Lower leg skin (tissue), 4 donors: Measurements from ENCODE around the gene MCUR1. TPM values are rescaled to one million over a fixed set of nuclear protein-coding genes. Genes with fewer than 3 reads are reported as not detected.
"Not testable (repeated sequence)": the region's sequence is repeated elsewhere in the genome, so short reads cannot be mapped to it uniquely, and the experiment has no call there.

Experiments used
- DNase-seq, 2 donors: peaks; one replicate each; pipeline ENCODE4 v3.0.0-alpha.2; 2019; ENCODE audit warnings: low spot score in 2 of 2
- H3K4me3 ChIP-seq: fragments of 200-600 bp; sonication (generic); 2 replicates; pipeline ENCODE4 v1.5.1; 2017; ENCODE audit warnings: mild to moderate bottlenecking, low read depth; ENCODE audit not compliant: poor library complexity, severe bottlenecking
- CTCF ChIP-seq, 3 donors: fragments of 450-650 bp; IDR thresholded peaks; one replicate each; pipeline ENCODE4 v1.5.1; 2016; ENCODE audit warnings: antibody characterized with exemption in 3 of 3, mild to moderate bottlenecking in 3 of 3, moderate library complexity in 2 of 3
- POLR2A ChIP-seq, 2 donors: fragments of 450-650 bp; IDR thresholded peaks; one replicate each; pipeline ENCODE4 v1.6.1; 2016 to 2017; ENCODE audit warnings: antibody characterized with exemption in 2 of 2, mild to moderate bottlenecking in 1 of 2, moderate library complexity in 1 of 2
- WGBS, 2 donors: methylation state at CpG; one replicate each; pipeline ENCODE4 v1.1.5; 2018; 5-methylcytosine and 5-hydroxymethylcytosine counted together
- intact Hi-C: fragments of 100-400 bp; cut with DNase I; formaldehyde crosslinking; loops from one replicate; pipeline ENCODE4 v1.15.0; 2023; ENCODE audit warnings: low total_unique reads
- total RNA-seq, 4 donors: library from RNA; depleted of rRNA; stranded (reverse); fragments of >200 nt; gene quantifications; one replicate each; pipeline ENCODE4 v1.1.0, GENCODE V29; 2016

The MCUR1 gene
- total RNA-seq, 4 donors from 2014 or later = 19.2 to 50.1 (median 33.5) TPM

GRCh38 chr6:13851803-13852202 lies 37.4 kb upstream of the MCUR1 start:
- no peak overlapping the region for H3K4me3 ChIP-seq
- 87 to 89% methylated on average over 2 of the region's 2 CpGs for WGBS, 2 donors
- intact Hi-C loops = no loop called here
- TF ChIP-seq CTCF (IDR thresholded peaks at IDR 0.05) (no peak), POLR2A (IDR thresholded peaks at IDR 0.05) (no peak)
- DNase-seq = no peak

- WGBS, 2 donors = 96 to 100% methylated on average over 3 of the region's 3 CpGs
- intact Hi-C loops = no loop called here
- no peak overlapping the region for H3K4me3 ChIP-seq
- TF ChIP-seq CTCF (IDR thresholded peaks at IDR 0.05) = no peak
- no peak for TF ChIP-seq POLR2A (IDR thresholded peaks at IDR 0.05)
- no peak for DNase-seq
Measured at GRCh38 chr6:13851330-13851729, 37.0 kb upstream of the MCUR1 start.

- DNase-seq, H3K4me3 ChIP-seq, intact Hi-C loops: not testable (repeated sequence)
- WGBS, 2 donors = 82 to 97% methylated on average over 5 of the region's 5 CpGs
Measured at GRCh38 chr6:13850690-13851089, 36.3 kb upstream of the MCUR1 start.

GRCh38 chr6:13848522-13849150 lies 34.3 kb upstream of the MCUR1 start:
- no peak for TF ChIP-seq CTCF (IDR thresholded peaks at IDR 0.05)
- TF ChIP-seq POLR2A (IDR thresholded peaks at IDR 0.05) = no peak
- intact Hi-C loops = no loop called here
- DNase-seq = no peak
- WGBS, 2 donors = 61 to 68% methylated on average over 5 of the region's 5 CpGs
- no peak overlapping the region for H3K4me3 ChIP-seq

GRCh38 chr6:13847326-13848050 lies 33.1 kb upstream of the MCUR1 start:
- 82 to 89% methylated on average over 11 of the region's 11 CpGs for WGBS, 2 donors
- DNase-seq = no peak
- no peak overlapping the region for H3K4me3 ChIP-seq
- intact Hi-C loops = no loop called here
- TF ChIP-seq CTCF (IDR thresholded peaks at IDR 0.05) (no peak), POLR2A (IDR thresholded peaks at IDR 0.05) (no peak)

- no peak overlapping the region for H3K4me3 ChIP-seq
- intact Hi-C loops = no loop called here
- TF ChIP-seq CTCF (IDR thresholded peaks at IDR 0.05) (no peak), POLR2A (IDR thresholded peaks at IDR 0.05) (no peak)
- DNase-seq = no peak
- 84 to 90% methylated on average over 13 of the region's 13 CpGs for WGBS, 2 donors
Measured at GRCh38 chr6:13846841-13847240, 32.5 kb upstream of the MCUR1 start.
